ENCODE results near the gene DAB2IP. TPM values are rescaled to one million over a fixed set of nuclear protein-coding genes. Genes with fewer than 3 reads are reported as not detected.

DAB2IP gene
- total RNA-seq, 1 experiment from 2014 or later, result 52.6 TPM

- Mint-ChIP-seq H3K27ac (no peak overlapping the region), H3K27me3 (ENCODE audit: low read depth) (no peaks in the 10 kb centered on the region), H3K9me3 (0 out of 2 replicates have a peak, but pooled peaks cover 4% of the 10 kb centered on the region), H3K4me1 (peaks cover 14% of the 10 kb centered on the region), H3K36me3 (peaks cover 6% of the 10 kb centered on the region), H3K4me3 (no peak overlapping the region)
- POLR2A ChIA-PET, result no interaction called here
- TF ChIP-seq, protein P1, sequence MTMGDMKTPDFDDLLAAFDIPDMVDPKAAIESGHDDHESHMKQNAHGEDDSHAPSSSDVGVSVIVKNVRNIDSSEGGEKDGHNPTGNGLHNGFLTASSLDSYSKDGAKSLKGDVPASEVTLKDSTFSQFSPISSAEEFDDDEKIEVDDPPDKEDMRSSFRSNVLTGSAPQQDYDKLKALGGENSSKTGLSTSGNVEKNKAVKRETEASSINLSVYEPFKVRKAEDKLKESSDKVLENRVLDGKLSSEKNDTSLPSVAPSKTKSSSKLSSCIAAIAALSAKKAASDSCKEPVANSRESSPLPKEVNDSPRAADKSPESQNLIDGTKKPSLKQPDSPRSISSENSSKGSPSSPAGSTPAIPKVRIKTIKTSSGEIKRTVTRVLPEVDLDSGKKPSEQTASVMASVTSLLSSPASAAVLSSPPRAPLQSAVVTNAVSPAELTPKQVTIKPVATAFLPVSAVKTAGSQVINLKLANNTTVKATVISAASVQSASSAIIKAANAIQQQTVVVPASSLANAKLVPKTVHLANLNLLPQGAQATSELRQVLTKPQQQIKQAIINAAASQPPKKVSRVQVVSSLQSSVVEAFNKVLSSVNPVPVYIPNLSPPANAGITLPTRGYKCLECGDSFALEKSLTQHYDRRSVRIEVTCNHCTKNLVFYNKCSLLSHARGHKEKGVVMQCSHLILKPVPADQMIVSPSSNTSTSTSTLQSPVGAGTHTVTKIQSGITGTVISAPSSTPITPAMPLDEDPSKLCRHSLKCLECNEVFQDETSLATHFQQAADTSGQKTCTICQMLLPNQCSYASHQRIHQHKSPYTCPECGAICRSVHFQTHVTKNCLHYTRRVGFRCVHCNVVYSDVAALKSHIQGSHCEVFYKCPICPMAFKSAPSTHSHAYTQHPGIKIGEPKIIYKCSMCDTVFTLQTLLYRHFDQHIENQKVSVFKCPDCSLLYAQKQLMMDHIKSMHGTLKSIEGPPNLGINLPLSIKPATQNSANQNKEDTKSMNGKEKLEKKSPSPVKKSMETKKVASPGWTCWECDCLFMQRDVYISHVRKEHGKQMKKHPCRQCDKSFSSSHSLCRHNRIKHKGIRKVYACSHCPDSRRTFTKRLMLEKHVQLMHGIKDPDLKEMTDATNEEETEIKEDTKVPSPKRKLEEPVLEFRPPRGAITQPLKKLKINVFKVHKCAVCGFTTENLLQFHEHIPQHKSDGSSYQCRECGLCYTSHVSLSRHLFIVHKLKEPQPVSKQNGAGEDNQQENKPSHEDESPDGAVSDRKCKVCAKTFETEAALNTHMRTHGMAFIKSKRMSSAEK (CRISPR knock-in tag; IDR thresholded peaks at IDR 0.05; ENCODE audit: borderline replicate concordance), result no peak
- TF ChIP-seq IRF2 (CRISPR knock-in tag; IDR thresholded peaks at IDR 0.05; ENCODE audit: borderline replicate concordance, low read depth) (no peak), SP1 (CRISPR knock-in tag; conservative IDR thresholded peaks at IDR 0.05) (no peak), ZBTB43 (CRISPR knock-in tag; IDR thresholded peaks at IDR 0.05) (no peak), USF2 (CRISPR knock-in tag; IDR thresholded peaks at IDR 0.05) (no peak), NR3C1 (CRISPR knock-in tag; conservative IDR thresholded peaks at IDR 0.05; ENCODE audit: low read depth) (no peak), OVOL2 (CRISPR knock-in tag; IDR thresholded peaks at IDR 0.05; ENCODE audit: borderline replicate concordance) (no peak), GTF2I (CRISPR knock-in tag; conservative IDR thresholded peaks at IDR 0.05) (no peak), ARID4B (CRISPR knock-in tag; IDR thresholded peaks at IDR 0.05; ENCODE audit: borderline replicate concordance) (no peak), CBFB (CRISPR knock-in tag; IDR thresholded peaks at IDR 0.05; ENCODE audit: low read depth) (no peak), TP53 (CRISPR knock-in tag; IDR thresholded peaks at IDR 0.05) (no peak)
- ATAC-seq (no peak), DNase-seq (ENCODE audit: low spot score) (no peak)
- CTCF ChIA-PET, result interaction anchor here (1.2 kb wide), 1 partner anchor 15 kb away, joined by 3 read pairs; no protein-coding TSS in a partner anchor
These were observed 20.8 kb downstream of the DAB2IP start for GRCh38 chr9:121672213-121672612.

DNA sequence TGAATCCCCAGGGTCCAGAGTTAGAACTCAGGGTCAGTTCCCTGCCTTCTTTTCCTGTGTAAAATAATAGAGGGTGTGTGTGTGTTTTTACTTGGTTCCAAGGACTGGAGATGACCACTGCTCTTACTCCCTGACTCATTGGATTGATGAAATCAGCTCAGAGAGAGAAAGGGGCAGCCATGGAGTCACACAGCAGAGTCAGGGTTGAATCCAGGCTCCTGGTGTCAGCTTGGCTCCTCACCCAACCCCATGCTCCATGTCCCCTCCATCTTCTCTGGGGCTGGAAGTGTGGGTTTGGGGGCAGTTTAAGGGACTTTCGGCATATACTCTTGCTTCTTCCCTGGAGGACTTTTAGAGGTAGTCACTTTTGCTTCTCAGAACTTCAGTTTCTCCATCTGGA is 21.6 kb downstream of the DAB2IP start:
- H3K4me3 Mint-ChIP-seq, result no peak overlapping the region
- CTCF ChIA-PET, result interaction anchor here (1.3 to 3.2 kb wide), 3 partner anchors 11 to 123 kb away, joined by 3 to 30 read pairs (median 12); no protein-coding TSS in a partner anchor
- no peak overlapping the region for H3K27ac Mint-ChIP-seq

More for the DNA sequence above, 21.6 kb downstream of the DAB2IP start:
- Mint-ChIP-seq H3K9me3 (0 out of 2 replicates have a peak, but pooled peaks cover 4% of the 10 kb centered on the region), H3K36me3 (peaks cover 6% of the 10 kb centered on the region), H3K27me3 (ENCODE audit: low read depth) (no peaks in the 10 kb centered on the region), H3K4me1 (peaks cover 14% of the 10 kb centered on the region)
- POLR2A ChIA-PET, result no interaction called here
- TF ChIP-seq, protein P2, sequence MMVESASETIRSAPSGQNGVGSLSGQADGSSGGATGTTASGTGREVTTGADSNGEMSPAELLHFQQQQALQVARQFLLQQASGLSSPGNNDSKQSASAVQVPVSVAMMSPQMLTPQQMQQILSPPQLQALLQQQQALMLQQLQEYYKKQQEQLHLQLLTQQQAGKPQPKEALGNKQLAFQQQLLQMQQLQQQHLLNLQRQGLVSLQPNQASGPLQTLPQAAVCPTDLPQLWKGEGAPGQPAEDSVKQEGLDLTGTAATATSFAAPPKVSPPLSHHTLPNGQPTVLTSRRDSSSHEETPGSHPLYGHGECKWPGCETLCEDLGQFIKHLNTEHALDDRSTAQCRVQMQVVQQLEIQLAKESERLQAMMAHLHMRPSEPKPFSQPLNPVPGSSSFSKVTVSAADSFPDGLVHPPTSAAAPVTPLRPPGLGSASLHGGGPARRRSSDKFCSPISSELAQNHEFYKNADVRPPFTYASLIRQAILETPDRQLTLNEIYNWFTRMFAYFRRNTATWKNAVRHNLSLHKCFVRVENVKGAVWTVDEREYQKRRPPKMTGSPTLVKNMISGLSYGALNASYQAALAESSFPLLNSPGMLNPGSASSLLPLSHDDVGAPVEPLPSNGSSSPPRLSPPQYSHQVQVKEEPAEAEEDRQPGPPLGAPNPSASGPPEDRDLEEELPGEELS (CRISPR knock-in tag; IDR thresholded peaks at IDR 0.05), result no peak
- TF ChIP-seq ETV6 (CRISPR knock-in tag; IDR thresholded peaks at IDR 0.05) (no peak), ZNF425 (CRISPR knock-in tag; conservative IDR thresholded peaks at IDR 0.05) (no peak), FOXJ3 (CRISPR knock-in tag; IDR thresholded peaks at IDR 0.05; ENCODE audit: borderline replicate concordance) (no peak), ZNF232 (CRISPR knock-in tag; IDR thresholded peaks at IDR 0.05) (no peak), ZNF396 (CRISPR knock-in tag; IDR thresholded peaks at IDR 0.05; ENCODE audit: borderline replicate concordance) (no peak)
- no peak for DNase-seq (ENCODE audit: low spot score)
- ATAC-seq, result no peak
